Measurements from ENCODE around the gene SCGB1C1. TPM values are rescaled to one million over a fixed set of nuclear protein-coding genes. Genes with fewer than 3 reads are reported as not detected.
"Not testable (repeated sequence)": the region's sequence is repeated elsewhere in the genome, so short reads cannot be mapped to it uniquely, and the experiment has no call there.

Gene SCGB1C1
- total RNA-seq, 2 donors from 2014 or later: not detected

DNA sequence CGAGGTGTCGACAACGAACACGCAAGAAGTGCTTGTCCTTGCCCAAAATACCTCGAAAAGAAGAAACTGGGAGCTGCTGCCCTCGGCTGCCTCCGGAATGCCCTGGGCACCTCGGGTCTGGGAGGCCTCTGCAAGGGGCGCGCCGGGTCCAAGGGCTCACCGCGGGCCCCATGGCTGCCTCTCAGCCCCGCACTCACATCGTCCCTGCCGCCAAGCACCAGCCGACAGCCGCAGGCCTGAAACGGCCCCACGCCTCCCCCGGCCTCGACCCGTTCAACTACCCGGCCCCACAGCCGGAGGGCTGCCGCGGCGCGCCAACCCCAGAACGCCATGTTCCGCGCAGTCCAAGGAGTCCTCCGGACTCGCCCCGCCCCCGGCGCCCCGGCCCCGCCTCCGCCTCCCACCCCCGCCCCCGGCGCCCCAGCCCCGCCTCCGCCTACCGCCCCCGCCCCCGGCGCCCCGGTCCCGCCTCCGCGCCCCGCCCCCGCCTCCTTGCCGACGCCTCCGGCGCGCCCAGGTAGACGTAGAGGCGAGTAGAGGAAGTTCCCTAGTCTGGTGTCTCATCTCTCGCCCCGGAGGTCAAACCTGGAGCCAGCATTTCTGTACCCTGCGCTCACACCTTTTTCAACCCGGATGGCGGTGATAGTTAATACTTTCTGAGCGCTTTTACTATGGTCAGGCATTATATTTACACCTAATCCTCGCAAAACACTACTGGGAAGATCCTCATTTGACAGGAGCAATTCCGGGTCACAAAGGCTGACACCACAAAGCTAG lies 43.3 kb downstream of the SCGB1C1 start, which contains the start of gene SIRT3:
Gene SIRT3, minus strand, starts transcription at position 346 of the 777 bp plus-strand sequence. Its CDS starts 14 bp downstream, at position 332.
- ATAC-seq: peak; percentile 91
- peak; percentile 88 for DNase-seq
- intact Hi-C loops (cut with DNase I, micrococcal nuclease): no loop called here

DNA sequence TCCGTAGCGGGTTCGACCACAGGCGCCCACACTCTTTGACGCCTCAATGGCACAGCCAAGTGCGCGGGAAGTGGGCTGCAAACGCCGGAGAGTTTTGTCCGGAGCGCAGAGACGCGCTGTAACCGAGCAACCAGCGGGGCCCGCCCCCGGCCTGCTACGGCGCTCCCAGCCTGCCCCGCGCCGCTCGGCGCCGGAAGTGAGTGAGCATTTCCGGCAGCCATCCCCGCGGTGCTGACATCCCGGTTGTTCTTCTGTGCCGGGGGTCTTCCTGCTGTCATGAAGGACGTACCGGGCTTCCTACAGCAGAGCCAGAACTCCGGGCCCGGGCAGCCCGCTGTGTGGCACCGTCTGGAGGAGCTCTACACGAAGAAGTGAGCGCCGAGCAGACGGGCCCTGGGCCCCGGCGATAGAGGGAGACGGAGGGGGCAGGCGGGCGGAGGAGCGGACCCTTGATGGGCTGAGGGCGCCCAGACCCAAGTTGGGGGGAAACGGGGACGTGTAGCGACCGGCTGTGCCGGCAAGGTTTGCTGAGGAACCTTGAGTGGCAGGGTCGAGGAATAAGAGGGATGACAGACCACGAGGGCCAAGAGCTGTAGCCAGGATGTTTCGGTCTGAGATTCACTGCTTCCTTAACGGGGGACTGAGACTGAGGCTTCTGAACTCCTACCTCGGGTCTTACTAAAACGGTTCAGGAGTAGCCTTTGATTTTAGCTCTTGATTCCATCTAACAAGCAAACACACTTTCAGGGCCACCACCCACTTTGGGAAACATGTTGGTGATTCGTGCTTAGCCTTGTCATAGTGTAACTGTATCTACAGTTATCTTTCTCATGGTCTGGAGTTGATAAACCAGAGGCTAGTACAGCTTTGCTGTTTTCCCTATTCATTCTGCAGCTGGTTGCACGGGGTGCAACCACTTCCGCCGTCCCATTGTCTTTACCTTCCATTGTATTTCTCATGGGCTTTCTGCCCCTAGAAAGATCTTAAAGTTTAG lies 44.2 kb downstream of the SCGB1C1 start, which contains the start of gene PSMD13:
Gene PSMD13, plus strand, starts transcription at position 203 of the 994 bp plus-strand sequence. Its CDS starts 74 bp downstream, at position 277.
- intact Hi-C loops (cut with DNase I, micrococcal nuclease): no loop called here
- ATAC-seq (peak; percentile 88), DNase-seq (peak; percentile 81 to 92)

DNA sequence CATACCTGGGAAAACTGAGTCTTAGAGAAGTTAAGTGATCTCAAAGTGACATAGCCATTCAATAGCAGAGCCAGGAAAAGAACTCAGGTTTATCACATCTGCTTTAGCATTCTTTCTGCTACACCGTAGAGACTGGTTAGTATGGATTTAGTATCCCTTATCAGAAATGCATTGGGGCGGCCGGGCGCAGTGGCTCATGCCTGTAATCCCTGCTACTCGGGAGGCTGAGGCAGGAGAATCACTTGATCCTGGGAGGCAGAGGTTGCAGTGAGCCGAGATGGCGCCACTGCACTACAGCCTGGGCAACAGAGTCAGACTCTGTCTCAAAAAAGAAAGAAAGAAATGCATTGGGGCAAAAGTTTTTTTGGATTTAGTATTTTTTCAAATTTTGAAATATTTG lies 45.5 kb downstream of the SCGB1C1 start:
- ATAC-seq; intact Hi-C loops (cut with DNase I, micrococcal nuclease); DNase-seq: not testable (repeated sequence)

DNA sequence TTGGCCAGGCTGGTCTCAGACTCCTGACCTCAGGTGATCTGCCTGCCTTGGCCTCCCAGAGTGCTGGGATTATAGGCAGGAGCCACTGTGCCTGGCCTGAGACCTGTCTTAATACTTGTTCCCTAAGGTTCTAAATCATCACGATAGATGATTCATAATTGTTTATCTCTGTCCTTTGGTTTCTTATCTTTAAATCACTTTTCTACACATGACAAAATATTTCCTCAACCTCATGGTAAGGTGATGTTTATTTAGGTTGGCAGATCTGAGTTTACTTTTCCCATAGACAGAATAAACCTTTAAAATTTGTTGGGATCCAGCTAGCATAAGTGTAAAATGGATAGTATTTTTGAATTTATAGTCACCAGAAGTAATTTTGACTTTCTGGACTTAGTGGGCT lies 47.4 kb downstream of the SCGB1C1 start:
- intact Hi-C loops (cut with DNase I, micrococcal nuclease): no loop called here
- DNase-seq (no peak), ATAC-seq (no peak)

DNA sequence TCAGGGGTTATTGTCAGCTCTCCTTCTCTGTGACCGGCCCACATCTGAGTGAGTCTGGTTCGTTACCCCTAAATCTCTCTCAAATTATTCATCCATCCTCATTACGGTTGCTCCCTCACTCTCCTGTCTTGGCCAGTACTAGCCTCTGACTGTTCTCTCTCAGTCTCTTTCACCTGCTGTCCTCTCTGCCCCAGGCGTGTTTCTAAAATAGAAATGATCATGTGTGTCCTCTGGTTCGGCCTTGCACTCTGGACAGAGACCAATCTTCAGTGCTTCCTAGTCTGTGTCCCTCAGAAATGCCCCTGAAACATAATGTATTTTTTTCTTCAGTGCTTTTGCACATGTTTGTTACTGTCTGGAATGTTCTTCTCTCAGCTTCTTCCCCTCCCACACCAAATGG lies 48.8 kb downstream of the SCGB1C1 start:
- ATAC-seq: no peak
- no peak for DNase-seq
- intact Hi-C loops (cut with DNase I, micrococcal nuclease): no loop called here

Other genes with a start within 250 kb of the SCGB1C1 start
- 10 to 100 TPM; 55.8 to 69.0 TPM for gene BET1L, start 14.3 kb downstream of the SCGB1C1 start, total RNA-seq
- 10 to 100 TPM; 77.8 to 86.9 TPM for gene RIC8A, start 14.6 kb downstream of the SCGB1C1 start, total RNA-seq
- 10 to 100 TPM; 18.8 to 22.3 TPM for gene SIRT3, start 43.3 kb downstream of the SCGB1C1 start, total RNA-seq
- gene PSMD13, start 43.9 kb downstream of the SCGB1C1 start, total RNA-seq: 100 to 1,000 TPM in 1 of 2 donors, 10 to 100 TPM in 1; 99.5 to 111 TPM
- gene NLRP6, start 85.3 kb downstream of the SCGB1C1 start, total RNA-seq: under 1 TPM; 0.92 TPM
- 10 to 100 TPM; 18.8 to 20.6 TPM for gene PGGHG, start 96.0 kb downstream of the SCGB1C1 start, total RNA-seq
- not detected for gene IFITM5, start 106.4 kb downstream of the SCGB1C1 start, total RNA-seq
- gene IFITM2, start 114.7 kb downstream of the SCGB1C1 start, total RNA-seq: 100 to 1,000 TPM in 1 of 2 donors, 10 to 100 TPM in 1; 87.7 to 133 TPM
- gene IFITM1, start 121.0 kb downstream of the SCGB1C1 start, total RNA-seq: 100 to 1,000 TPM in 1 of 2 donors, 10 to 100 TPM in 1; 85.6 to 127 TPM
- 100 to 1,000 TPM; 118 to 136 TPM for gene IFITM3, start 127.8 kb downstream of the SCGB1C1 start, total RNA-seq
- gene B4GALNT4, start 176.4 kb downstream of the SCGB1C1 start, total RNA-seq: 1 to 10 TPM; 2.4 to 3.3 TPM
- gene PKP3, start 201.1 kb downstream of the SCGB1C1 start, total RNA-seq: 100 to 1,000 TPM; 168 to 194 TPM
- 100 to 1,000 TPM; 123 to 152 TPM for gene SIGIRR, start 221.9 kb downstream of the SCGB1C1 start, total RNA-seq
- 100 to 1,000 TPM; 141 to 180 TPM for gene ANO9, start 248.9 kb downstream of the SCGB1C1 start, total RNA-seq

Data from left colon (tissue), 2 donors.